AG04450 (cell line): Measurements from ENCODE around the gene SLC4A2. TPM values are rescaled to one million over a fixed set of nuclear protein-coding genes. Genes with fewer than 3 reads are reported as not detected.
A peak's percentile ranks its signal among the peaks of the same experiment; 100 is the strongest.

Experiments used
- CTCF ChIA-PET: fragments of 300-600, 350-600 bp; formaldehyde crosslinking; extraction: SDS; loops from one replicate; lab custom pipeline; 2022; ENCODE audit warnings: antibody characterized with exemption, inconsistent platforms; lab: Charles Lee
- POLR2A ChIA-PET: fragments of 350-600 bp; formaldehyde crosslinking; extraction: SDS; loops from one replicate; lab custom pipeline; 2021; ENCODE audit warnings: antibody characterized with exemption, inconsistent platforms; lab: Yijun Ruan, JAX
- DNase-seq: peaks from one replicate; pipeline ENCODE4 v3.0.0-alpha.2; 2011; ENCODE audit warnings: low read depth, low spot score
- H3K27ac ChIP-seq: one replicate; pipeline ENCODE4 v1.5.1; 2012; ENCODE audit warnings: low read depth, low read length, control low read depth
- H3K27me3 ChIP-seq: one replicate; pipeline ENCODE4 v1.6.0; 2012; ENCODE audit warnings: low read length; ENCODE audit not compliant: control insufficient read depth, insufficient read depth
- H3K4me3 ChIP-seq: 2 replicates; pipeline ENCODE4 v1.5.1; 2011; ENCODE audit warnings: mild to moderate bottlenecking, low read depth, low read length, control low read depth
- H3K9me3 ChIP-seq: 2 replicates; pipeline ENCODE4 v1.5.1; 2012; ENCODE audit warnings: low read length; ENCODE audit not compliant: control insufficient read depth, insufficient read depth
- CTCF ChIP-seq: IDR thresholded peaks from 2 replicates; pipeline ENCODE4 v1.5.1; 2011; ENCODE audit warnings: low read depth, low read length, control low read depth, inconsistent platforms
- polyA plus RNA-seq: library from polyadenylated mRNA; depleted of rRNA; stranded (reverse); fragments of >200 nt; gene quantifications from 2 replicates; pipeline ENCODE4 v1.2.3, GENCODE V29; 2011

SLC4A2 gene
- polyA plus RNA-seq, 1 experiment, result 40.5 TPM

GRCh38 chr7:151060113-151060415 is 675 bp downstream of the SLC4A2 start:
- ChIA-PET POLR2A (interaction anchor here (0.8 kb wide), 1 partner anchor 21 kb away, joined by 4 read pairs; the partner anchor contains the start of gene FASTK), CTCF (interaction anchor here (0.8 to 1.3 kb wide), 3 partner anchors 25 to 43 kb away, joined by 3 to 5 read pairs (median 3); no protein-coding TSS in a partner anchor)
- H3K4me3 ChIP-seq, result peak overlapping the region; percentile 76
- peak overlapping the region; percentile 21 for H3K27ac ChIP-seq
- H3K9me3 ChIP-seq, result no peaks in the 10 kb centered on the region; the same call in 1 of the 2 replicates
- H3K27me3 ChIP-seq, result no peaks in the 10 kb centered on the region
- TF ChIP-seq CTCF, result no peak
- DNase-seq, result no peak

- H3K4me3 ChIP-seq, result peak overlapping the region; percentile 76
- ChIA-PET POLR2A (interaction anchor here (0.8 kb wide), 1 partner anchor 20 kb away, joined by 4 read pairs; the partner anchor contains the start of gene FASTK), CTCF (interaction anchor here (0.6 to 1.3 kb wide), 7 partner anchors 16 to 87 kb away, joined by 3 to 8 read pairs (median 3); no protein-coding TSS in a partner anchor)
- H3K27me3 ChIP-seq, result no peaks in the 10 kb centered on the region
- no peak for TF ChIP-seq CTCF
- no peak for DNase-seq
- H3K27ac ChIP-seq, result peak overlapping the region; percentile 21
- no peaks in the 10 kb centered on the region; the same call in 1 of the 2 replicates for H3K9me3 ChIP-seq
These were observed 1.2 kb downstream of the SLC4A2 start for GRCh38 chr7:151060416-151061212.

- Histone ChIP-seq H3K27ac (peak overlapping the region; percentile 52), H3K27me3 (no peaks in the 10 kb centered on the region), H3K4me3 (peak overlapping the region; percentile 76), H3K9me3 (no peaks in the 10 kb centered on the region; the same call in 1 of the 2 replicates)
- CTCF ChIA-PET, result interaction anchor here (0.6 to 0.7 kb wide), 4 partner anchors 15 to 88 kb away, joined by 3 to 8 read pairs (median 3); no protein-coding TSS in a partner anchor
- TF ChIP-seq CTCF, result no peak
- POLR2A ChIA-PET, result interaction anchor here (0.6 to 1.0 kb wide), 3 partner anchors 19 to 28 kb away, joined by 3 to 4 read pairs (median 4); partner anchors contain the start of gene FASTK
- no peak for DNase-seq
These were observed 2.1 kb downstream of the SLC4A2 start for GRCh38 chr7:151061213-151062110.

GRCh38 chr7:151062111-151062398 is 2.7 kb downstream of the SLC4A2 start:
- ChIA-PET CTCF (interaction anchor here (1.8 kb wide), 1 partner anchor 49 kb away, joined by 11 read pairs; no protein-coding TSS in a partner anchor), POLR2A (interaction anchor here (0.6 to 1.0 kb wide), 3 partner anchors 19 to 28 kb away, joined by 3 to 4 read pairs (median 4); partner anchors contain the start of gene FASTK)
- peak overlapping the region; percentile 22; the same call in 1 of the 2 replicates for H3K4me3 ChIP-seq
- peak overlapping the region; percentile 52 for H3K27ac ChIP-seq
- H3K9me3 ChIP-seq, result no peaks in the 10 kb centered on the region; the same call in 1 of the 2 replicates
- no peak for DNase-seq
- no peaks in the 10 kb centered on the region for H3K27me3 ChIP-seq
- no peak for TF ChIP-seq CTCF
